Stimulated activated naive CD8-positive, alpha-beta T cell treated with anti-CD3 and anti-CD28 coated beads, Interleukin-15, amount 100 ng/mL, for 72 hours (primary cell): Measurements from ENCODE around the gene NAA16.
A peak's percentile ranks its signal among the peaks of the same experiment; 100 is the strongest.
"Not testable (repeated sequence)": the region's sequence is repeated elsewhere in the genome, so short reads cannot be mapped to it uniquely, and the experiment has no call there.

Source experiments
- ATAC-seq: fragments of 150-1000 bp; cut with Tn5 transposase; 2 replicates; pipeline ENCODE4 v1.10.0; 2021; ENCODE audit warnings: mild to moderate bottlenecking, moderate library complexity
- DNase-seq, 2 donors: peaks; one replicate each; pipeline ENCODE4 v3.0.0; 2021 to 2022
- H3K27ac Mint-ChIP-seq, 2 donors: one replicate each; pipeline ENCODE4 v1.8.0; 2022; ENCODE audit warnings: mild to moderate bottlenecking in 2 of 2, mixed read lengths in 2 of 2, moderate library complexity in 2 of 2
- H3K27me3 Mint-ChIP-seq: one replicate; pipeline ENCODE4 v1.8.0; 2022; ENCODE audit warnings: mixed read lengths
- H3K4me1 Mint-ChIP-seq: one replicate; pipeline ENCODE4 v1.8.0; 2022; ENCODE audit warnings: mild to moderate bottlenecking, mixed read lengths
- H3K4me3 Mint-ChIP-seq, 2 donors: one replicate each; pipeline ENCODE4 v1.8.0; 2022; ENCODE audit warnings: mild to moderate bottlenecking in 2 of 2, mixed read lengths in 2 of 2, moderate library complexity in 1 of 2
- H3K9me3 Mint-ChIP-seq, 2 donors: one replicate each; pipeline ENCODE4 v1.8.0; 2022; ENCODE audit warnings: mixed read lengths in 2 of 2

The NAA16 gene

GRCh38 chr13:41407380-41407779 is 96.3 kb downstream of the NAA16 start:
- no peak for DNase-seq
- no peak for ATAC-seq
- Mint-ChIP-seq H3K4me3 (no peak overlapping the region), H3K27me3 (no peaks in the 10 kb centered on the region), H3K4me1 (no peaks in the 10 kb centered on the region), H3K27ac (no peak overlapping the region), H3K9me3 (no peaks in the 10 kb centered on the region)

- H3K27me3 Mint-ChIP-seq = no peaks in the 10 kb centered on the region
- H3K9me3 Mint-ChIP-seq = no peaks in the 10 kb centered on the region
- no peak overlapping the region for H3K4me3 Mint-ChIP-seq
- no peak for ATAC-seq
- no peak for DNase-seq
- no peak overlapping the region for H3K27ac Mint-ChIP-seq
- no peaks in the 10 kb centered on the region for H3K4me1 Mint-ChIP-seq
Measured at GRCh38 chr13:41408121-41408520, 97.1 kb downstream of the NAA16 start.

DNA sequence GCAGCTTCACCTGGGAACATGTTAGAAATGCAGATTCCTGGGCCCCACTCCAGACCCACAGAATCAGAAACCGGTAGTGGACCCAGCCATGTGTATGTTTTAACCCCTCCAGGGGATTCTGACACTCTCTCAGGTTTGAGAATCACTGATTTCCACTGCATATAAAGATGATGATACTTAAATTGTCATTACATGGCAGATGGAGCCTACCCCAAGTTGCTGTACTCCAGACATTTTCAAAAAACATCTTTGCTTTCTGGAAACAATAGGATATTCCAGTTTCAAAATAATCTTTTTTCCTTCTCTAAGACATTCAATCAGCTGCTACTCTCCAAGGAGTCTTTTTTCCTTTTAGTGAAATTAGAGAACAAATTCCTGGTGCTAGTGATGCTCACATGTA is 97.7 kb downstream of the NAA16 start:
- Mint-ChIP-seq H3K27me3 (no peaks in the 10 kb centered on the region), H3K4me3 (no peak overlapping the region), H3K9me3 (no peaks in the 10 kb centered on the region), H3K4me1 (no peaks in the 10 kb centered on the region), H3K27ac (no peak overlapping the region)
- DNase-seq (no peak), ATAC-seq (no peak)

GRCh38 chr13:41409611-41410010 is 98.5 kb downstream of the NAA16 start:
- Mint-ChIP-seq H3K9me3 (no peaks in the 10 kb centered on the region), H3K27ac (no peak overlapping the region), H3K4me1 (no peaks in the 10 kb centered on the region), H3K4me3 (no peak overlapping the region), H3K27me3 (no peaks in the 10 kb centered on the region)
- DNase-seq (no peak), ATAC-seq (no peak)

DNA sequence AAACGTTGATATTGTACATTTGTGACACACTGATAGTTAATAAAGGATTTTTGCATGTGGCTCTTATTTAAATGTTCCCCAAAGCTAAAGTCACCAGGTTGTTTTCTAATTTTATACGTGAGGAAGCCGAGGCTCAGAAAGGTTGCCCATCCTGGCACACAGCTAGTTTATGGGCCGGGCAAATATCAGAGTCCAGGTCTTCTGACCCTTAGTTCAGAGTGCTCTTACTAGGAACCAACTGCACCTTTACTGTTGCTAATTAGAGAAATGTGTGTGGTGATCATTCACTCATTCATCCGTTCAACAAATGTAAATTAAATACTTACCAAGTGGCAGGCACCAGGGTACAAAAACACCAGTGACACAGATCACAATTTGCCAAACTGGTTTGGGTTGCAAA is 100.0 kb downstream of the NAA16 start:
- no peaks in the 10 kb centered on the region for H3K27me3 Mint-ChIP-seq
- no peak overlapping the region for H3K4me3 Mint-ChIP-seq
- ATAC-seq (no peak), DNase-seq (no peak)
- H3K4me1 Mint-ChIP-seq = no peaks in the 10 kb centered on the region
- no peak overlapping the region for H3K27ac Mint-ChIP-seq
- no peaks in the 10 kb centered on the region for H3K9me3 Mint-ChIP-seq

- ATAC-seq = peak; percentile 49
- Mint-ChIP-seq H3K9me3 (no peaks in the 10 kb centered on the region), H3K4me1 (no peaks in the 10 kb centered on the region), H3K27ac (no peak overlapping the region), H3K27me3 (no peaks in the 10 kb centered on the region), H3K4me3 (no peak overlapping the region)
- peak in 1 of 2 donors; percentile 23 for DNase-seq
Measured at GRCh38 chr13:41411522-41411921, 100.5 kb downstream of the NAA16 start.

DNA sequence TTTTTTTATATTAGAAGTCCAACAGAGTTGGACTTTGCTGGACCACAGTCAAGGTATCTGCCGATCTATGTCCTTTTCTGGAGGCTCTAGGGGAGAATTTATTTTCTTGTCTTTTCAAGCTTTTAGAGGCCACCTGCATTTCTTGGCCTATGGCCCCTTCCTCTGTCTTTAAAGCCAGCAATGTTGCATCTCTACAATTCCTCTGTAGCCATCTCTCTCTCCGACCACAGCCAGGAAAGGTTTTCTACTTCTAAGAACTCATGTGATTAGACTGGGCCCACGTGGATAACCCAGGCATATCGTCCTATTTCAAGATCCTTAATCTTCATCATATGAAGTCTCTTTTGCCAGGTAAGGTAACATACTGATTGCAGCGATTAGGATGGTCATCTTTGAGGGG is 102.8 kb downstream of the NAA16 start:
- H3K9me3 Mint-ChIP-seq = no peaks in the 10 kb centered on the region
- ATAC-seq = no peak
- H3K4me1 Mint-ChIP-seq = no peaks in the 10 kb centered on the region

GRCh38 chr13:41416276-41416675 is 105.2 kb downstream of the NAA16 start:
- no peak for ATAC-seq
- Mint-ChIP-seq H3K9me3 (no peaks in the 10 kb centered on the region), H3K4me1 (no peaks in the 10 kb centered on the region), H3K27ac (no peak overlapping the region), H3K27me3 (no peaks in the 10 kb centered on the region), H3K4me3 (no peak overlapping the region)
- no peak for DNase-seq

More for the DNA sequence above, 102.8 kb downstream of the NAA16 start:
- H3K4me3 Mint-ChIP-seq = no peak overlapping the region
- no peaks in the 10 kb centered on the region for H3K27me3 Mint-ChIP-seq
- H3K27ac Mint-ChIP-seq = no peak overlapping the region
- no peak for DNase-seq

- no peak overlapping the region for H3K4me3 Mint-ChIP-seq
- no peaks in the 10 kb centered on the region for H3K9me3 Mint-ChIP-seq
- H3K27ac Mint-ChIP-seq = no peak overlapping the region
- no peaks in the 10 kb centered on the region for H3K4me1 Mint-ChIP-seq
- no peaks in the 10 kb centered on the region for H3K27me3 Mint-ChIP-seq
- no peak for DNase-seq
- ATAC-seq = no peak
Measured at GRCh38 chr13:41418027-41418426, 107.0 kb downstream of the NAA16 start.

- H3K4me1 Mint-ChIP-seq = no peaks in the 10 kb centered on the region
- H3K27me3 Mint-ChIP-seq = no peaks in the 10 kb centered on the region
- ATAC-seq (no peak), DNase-seq (no peak)
- H3K27ac Mint-ChIP-seq = no peak overlapping the region
- no peak overlapping the region for H3K4me3 Mint-ChIP-seq
- no peaks in the 10 kb centered on the region for H3K9me3 Mint-ChIP-seq
Measured at GRCh38 chr13:41418731-41419130, 107.7 kb downstream of the NAA16 start.

DNA sequence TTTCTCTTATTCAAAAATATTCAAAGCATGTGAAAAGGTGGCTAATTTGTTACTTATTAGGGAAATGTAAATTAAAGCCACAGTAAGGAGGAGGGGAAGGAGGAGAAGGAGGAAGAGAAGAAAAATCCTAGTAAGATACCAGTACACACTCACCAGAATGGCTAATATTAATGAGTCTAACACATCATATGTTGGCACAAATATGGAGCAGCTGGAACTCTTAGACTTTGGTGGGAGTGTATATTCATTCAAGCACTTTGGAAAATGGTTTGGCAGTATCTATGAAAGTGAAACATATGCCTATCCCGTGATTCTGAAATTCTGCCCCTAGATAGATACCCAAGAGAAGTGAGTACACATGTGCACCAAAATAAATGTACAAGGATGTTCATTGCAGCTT is 108.1 kb downstream of the NAA16 start:
- H3K4me3 Mint-ChIP-seq = no peak overlapping the region
- no peaks in the 10 kb centered on the region for H3K27me3 Mint-ChIP-seq
- H3K27ac Mint-ChIP-seq = no peak overlapping the region
- no peak for DNase-seq
- no peaks in the 10 kb centered on the region for H3K9me3 Mint-ChIP-seq
- ATAC-seq = no peak
- no peaks in the 10 kb centered on the region for H3K4me1 Mint-ChIP-seq

DNA sequence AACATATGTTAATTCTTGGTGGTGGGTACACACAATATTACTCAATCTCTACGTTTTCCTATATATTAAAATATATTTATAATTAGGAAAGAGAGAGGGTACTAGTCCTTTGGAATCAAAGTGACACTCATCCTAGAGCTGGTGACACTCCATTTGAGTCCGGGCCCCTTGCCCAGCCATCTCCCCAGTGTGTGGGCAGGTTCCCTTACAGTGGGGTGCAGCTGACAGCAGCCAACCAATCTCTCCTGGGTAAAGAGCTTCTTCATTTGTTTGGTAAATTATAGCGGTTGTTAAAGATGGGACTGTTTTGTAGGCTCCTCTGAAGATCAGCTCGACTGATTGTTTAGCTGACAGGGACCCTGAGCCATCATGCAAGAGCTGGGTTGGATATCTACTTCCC is 109.1 kb downstream of the NAA16 start:
- DNase-seq (no peak), ATAC-seq (no peak)
- no peaks in the 10 kb centered on the region for H3K27me3 Mint-ChIP-seq
- no peak overlapping the region for H3K27ac Mint-ChIP-seq
- no peaks in the 10 kb centered on the region for H3K9me3 Mint-ChIP-seq
- H3K4me3 Mint-ChIP-seq = no peak overlapping the region
- H3K4me1 Mint-ChIP-seq = no peaks in the 10 kb centered on the region

DNA sequence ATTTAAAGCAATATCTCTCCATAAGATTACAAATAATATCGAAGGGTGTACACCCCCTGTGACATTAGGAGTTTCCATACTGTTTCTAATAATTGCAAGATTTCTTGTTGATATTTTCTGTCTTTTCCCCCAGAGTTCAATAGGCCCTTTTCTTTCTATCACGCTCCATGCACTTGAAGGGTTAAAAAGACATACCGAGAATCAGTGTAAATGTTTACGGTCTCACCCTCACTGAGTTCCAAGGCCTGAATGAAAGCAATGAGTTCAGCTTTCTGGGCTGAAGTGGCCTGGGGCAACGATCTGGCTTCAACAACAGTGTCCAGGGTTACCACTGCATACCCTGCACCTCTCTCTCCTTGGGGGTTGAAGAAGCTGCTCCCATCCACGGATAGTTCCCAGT is 110.3 kb downstream of the NAA16 start:
- not testable (repeated sequence) for ATAC-seq, H3K4me1 Mint-ChIP-seq, DNase-seq, H3K4me3 Mint-ChIP-seq, H3K9me3 Mint-ChIP-seq, H3K27me3 Mint-ChIP-seq, H3K27ac Mint-ChIP-seq

GRCh38 chr13:41421983-41422382 is 110.9 kb downstream of the NAA16 start:
- not testable (repeated sequence) for H3K4me1 Mint-ChIP-seq, DNase-seq, H3K4me3 Mint-ChIP-seq, H3K27ac Mint-ChIP-seq, ATAC-seq, H3K27me3 Mint-ChIP-seq, H3K9me3 Mint-ChIP-seq

DNA sequence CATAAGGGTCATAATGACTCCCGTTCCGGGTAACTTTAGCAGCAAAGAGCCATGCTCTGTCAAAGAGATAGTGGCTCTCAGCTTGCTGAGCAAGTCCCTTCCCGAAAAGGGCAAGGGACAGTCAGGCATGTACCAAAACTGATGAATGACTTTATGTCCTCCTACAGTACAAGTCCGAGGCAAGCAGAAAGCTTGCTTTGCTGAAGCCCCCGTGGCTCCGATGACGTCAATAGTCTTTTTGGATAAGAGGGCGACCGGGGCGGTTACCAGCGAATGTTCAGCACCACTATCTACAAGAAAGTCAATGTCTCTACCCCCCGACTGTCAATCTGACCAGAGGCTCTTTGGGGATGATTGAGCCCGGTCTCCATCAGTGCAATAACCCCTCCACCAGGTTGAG is 112.2 kb downstream of the NAA16 start:
- H3K27me3 Mint-ChIP-seq = not testable (repeated sequence)

DNA sequence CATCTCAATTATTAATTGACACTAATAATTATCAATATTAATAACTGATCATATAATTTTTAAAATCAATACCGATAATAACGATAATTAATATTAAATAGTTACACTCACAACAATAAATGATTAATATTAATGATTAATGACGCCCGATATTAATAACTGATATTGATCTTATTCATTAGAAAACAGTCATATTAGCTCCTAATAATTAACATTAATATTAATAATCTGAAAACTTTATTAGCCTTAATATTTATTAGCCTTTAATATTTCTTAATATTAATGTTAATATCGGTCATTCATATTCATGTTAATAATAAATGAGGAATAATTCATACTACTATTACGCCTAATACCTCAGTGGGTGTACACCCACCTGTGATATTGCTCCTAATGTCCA is 113.6 kb downstream of the NAA16 start:
- H3K4me1 Mint-ChIP-seq = peaks cover 13% of the 10 kb centered on the region
- not testable (repeated sequence) for H3K27me3 Mint-ChIP-seq, ATAC-seq, H3K9me3 Mint-ChIP-seq, DNase-seq, H3K4me3 Mint-ChIP-seq, H3K27ac Mint-ChIP-seq

More for the DNA sequence above, 112.2 kb downstream of the NAA16 start:
- H3K27ac Mint-ChIP-seq, H3K4me3 Mint-ChIP-seq, DNase-seq, H3K9me3 Mint-ChIP-seq, ATAC-seq: not testable (repeated sequence)
- H3K4me1 Mint-ChIP-seq = peaks cover 12% of the 10 kb centered on the region

GRCh38 chr13:41426047-41426446 is 115.0 kb downstream of the NAA16 start:
- Mint-ChIP-seq H3K27me3 (no peaks in the 10 kb centered on the region), H3K9me3 (no peaks in the 10 kb centered on the region), H3K4me1 (peaks cover 13% of the 10 kb centered on the region), H3K27ac (no peak overlapping the region), H3K4me3 (no peak overlapping the region)
- DNase-seq = peak in 1 of 2 donors; percentile 37
- peak; percentile 53 for ATAC-seq
